ENCODE measurements around the gene PHACTR3.

PHACTR3 gene

GRCh38 chr20:59788811-59789397, 184.6 kb downstream of the PHACTR3 start:
- peak; percentile 46 for DNase-seq (ENCODE audit: low spot score)
- Histone ChIP-seq H3K4me3 (no peak overlapping the region), H3K27ac (no peak overlapping the region)
- no peak for TF ChIP-seq CTCF (IDR thresholded peaks at IDR 0.05)

GRCh38 chr20:59789686-59790085, 185.3 kb downstream of the PHACTR3 start:
- DNase-seq (ENCODE audit: low spot score), result peak; percentile 29
- TF ChIP-seq CTCF (IDR thresholded peaks at IDR 0.05), result no peak
- Histone ChIP-seq H3K4me3 (no peak overlapping the region), H3K27ac (no peak overlapping the region)

GRCh38 chr20:59790346-59790745, 186.0 kb downstream of the PHACTR3 start:
- no peak for DNase-seq (ENCODE audit: low spot score)
- TF ChIP-seq CTCF (IDR thresholded peaks at IDR 0.05), result no peak

GRCh38 chr20:59792300-59792699, 188.0 kb downstream of the PHACTR3 start:
- no peak overlapping the region for H3K4me3 ChIP-seq
- DNase-seq (ENCODE audit: low spot score), result no peak
- no peak overlapping the region for H3K27ac ChIP-seq
- TF ChIP-seq CTCF (IDR thresholded peaks at IDR 0.05), result no peak

More at GRCh38 chr20:59790346-59790745, 186.0 kb downstream of the PHACTR3 start:
- no peak overlapping the region for H3K27ac ChIP-seq
- H3K4me3 ChIP-seq, result no peak overlapping the region

GRCh38 chr20:59794555-59794954, 190.2 kb downstream of the PHACTR3 start:
- DNase-seq (ENCODE audit: low spot score), result no peak
- Histone ChIP-seq H3K4me3 (no peak overlapping the region), H3K27ac (no peak overlapping the region)
- no peak for TF ChIP-seq CTCF (IDR thresholded peaks at IDR 0.05)

GRCh38 chr20:59800309-59800708, 196.0 kb downstream of the PHACTR3 start:
- no peak for TF ChIP-seq CTCF (IDR thresholded peaks at IDR 0.05)
- Histone ChIP-seq H3K4me3 (no peak overlapping the region), H3K27ac (no peak overlapping the region)
- no peak for DNase-seq (ENCODE audit: low spot score)

GRCh38 chr20:59802018-59802417, 197.7 kb downstream of the PHACTR3 start:
- Histone ChIP-seq H3K27ac (no peak overlapping the region), H3K4me3 (no peak overlapping the region)
- no peak for TF ChIP-seq CTCF (IDR thresholded peaks at IDR 0.05)
- DNase-seq (ENCODE audit: low spot score), result peak; percentile 29

All from coronary artery (tissue), 2 donors.